HepG2 (cell line): ENCODE measurements around the gene SYP. TPM values are rescaled to one million over a fixed set of nuclear protein-coding genes. Genes with fewer than 3 reads are reported as not detected.
A peak's percentile ranks its signal among the peaks of the same experiment; 100 is the strongest.

Source experiments
- BORCS8-MEF2B ChIP-seq: sonication (generic); formaldehyde crosslinking; IDR thresholded peaks from 2 replicates; pipeline ENCODE4 v1.8.0; 2022; ENCODE audit warnings: mild to moderate bottlenecking, missing genetic modification reagents
- ETS1 ChIP-seq: sonication (generic); formaldehyde crosslinking; IDR thresholded peaks from 2 replicates; pipeline ENCODE4 v1.4.0; 2020; ENCODE audit warnings: missing genetic modification reagents
- HDAC1 ChIP-seq: sonication (generic); formaldehyde crosslinking; IDR thresholded peaks from 2 replicates; pipeline ENCODE4 v1.5.1; 2020; ENCODE audit warnings: mild to moderate bottlenecking, missing genetic modification reagents
- KDM3A ChIP-seq: IDR thresholded peaks from 2 replicates; pipeline ENCODE4 v1.6.1; 2018; ENCODE audit warnings: low read depth, missing compliant biosample characterization
- MXI1 ChIP-seq: IDR thresholded peaks from 3 replicates; pipeline ENCODE4 v1.6.1; 2012; ENCODE audit warnings: low read depth, low read length, inconsistent platforms, borderline replicate concordance
- MYNN ChIP-seq: sonication (generic); formaldehyde crosslinking; IDR thresholded peaks from 2 replicates; pipeline ENCODE4 v1.4.0; 2020; ENCODE audit warnings: mild to moderate bottlenecking, low read depth, missing genetic modification reagents
- NR3C1 ChIP-seq: sonication (generic); formaldehyde crosslinking; IDR thresholded peaks from 2 replicates; pipeline ENCODE4 v1.4.0; 2020; ENCODE audit warnings: missing genetic modification reagents
- ZGPAT ChIP-seq: IDR thresholded peaks from 2 replicates; pipeline ENCODE4 v1.6.1; 2016; ENCODE audit warnings: mild to moderate bottlenecking
- ZNF746 ChIP-seq: sonication (generic); formaldehyde crosslinking; IDR thresholded peaks from 2 replicates; pipeline ENCODE4 v1.8.0; 2022; ENCODE audit warnings: mild to moderate bottlenecking, missing genetic modification reagents
- ZNF75D ChIP-seq: sonication (generic); formaldehyde crosslinking; IDR thresholded peaks from 2 replicates; pipeline ENCODE4 v1.8.1; 2023; ENCODE audit warnings: missing genetic modification reagents, mild to moderate bottlenecking, borderline replicate concordance
- ZSCAN21 ChIP-seq: sonication (generic); formaldehyde crosslinking; IDR thresholded peaks from 2 replicates; pipeline ENCODE4 v1.8.0; 2022; ENCODE audit warnings: mild to moderate bottlenecking, missing genetic modification reagents, moderate library complexity, borderline replicate concordance
- polyA plus RNA-seq, 8 experiments: library from polyadenylated mRNA; depleted of rRNA in 3 of 8; stranded (reverse) in 7 of 8; unstranded in 1 of 8; fragments of >200 nt; fragmentation: Illumina TruSeq in 4 of 8; extraction: Trizol in 4 of 8; gene quantifications; 2 replicates each; pipeline versions ENCODE4 v1.2.1 to v1.2.3, GENCODE V29; 2011 to 2016; ENCODE audit warnings: low read depth in 4 of 8, missing spikeins in 1 of 8, mixed read lengths in 1 of 8; ENCODE audit not compliant: insufficient read depth in 1 of 8
- total RNA-seq, 5 experiments: library from RNA; depleted of rRNA; stranded (reverse); fragments of >200 nt; fragmentation: Illumina TruSeq; extraction: Trizol; gene quantifications; 2 replicates each; pipeline ENCODE4 v1.2.3, GENCODE V29; 2016; ENCODE audit warnings: low read depth in 1 of 5
- TF ChIP-seq, protein P1 (sequence below): sonication (generic); formaldehyde crosslinking; IDR thresholded peaks from 2 replicates; pipeline ENCODE4 v1.4.0; 2020; ENCODE audit warnings: low read depth, missing genetic modification reagents
- TF ChIP-seq, protein P2 (sequence below): sonication (generic); formaldehyde crosslinking; IDR thresholded peaks from 2 replicates; pipeline ENCODE4 v1.5.0; 2020; ENCODE audit warnings: missing genetic modification reagents
- TF ChIP-seq, protein P3 (sequence below): sonication (generic); formaldehyde crosslinking; IDR thresholded peaks from 2 replicates; pipeline ENCODE4 v1.5.0; 2020; ENCODE audit warnings: missing genetic modification reagents
- TF ChIP-seq, protein P4 (sequence below): sonication (generic); formaldehyde crosslinking; IDR thresholded peaks from 2 replicates; pipeline ENCODE4 v1.5.1; 2020; ENCODE audit warnings: mild to moderate bottlenecking, missing genetic modification reagents, moderate library complexity

Gene SYP
- total and polyA plus RNA-seq, 2 of the 13 experiments (the other 11 are each of a cell fraction or from before 2014, with no cell fraction given) = 2.0 to 2.5 TPM

GRCh38 chrX:49186125-49187027, 13.6 kb downstream of the SYP start, which contains the start of gene PRICKLE3 (continued):
- TF ChIP-seq, protein P1, sequence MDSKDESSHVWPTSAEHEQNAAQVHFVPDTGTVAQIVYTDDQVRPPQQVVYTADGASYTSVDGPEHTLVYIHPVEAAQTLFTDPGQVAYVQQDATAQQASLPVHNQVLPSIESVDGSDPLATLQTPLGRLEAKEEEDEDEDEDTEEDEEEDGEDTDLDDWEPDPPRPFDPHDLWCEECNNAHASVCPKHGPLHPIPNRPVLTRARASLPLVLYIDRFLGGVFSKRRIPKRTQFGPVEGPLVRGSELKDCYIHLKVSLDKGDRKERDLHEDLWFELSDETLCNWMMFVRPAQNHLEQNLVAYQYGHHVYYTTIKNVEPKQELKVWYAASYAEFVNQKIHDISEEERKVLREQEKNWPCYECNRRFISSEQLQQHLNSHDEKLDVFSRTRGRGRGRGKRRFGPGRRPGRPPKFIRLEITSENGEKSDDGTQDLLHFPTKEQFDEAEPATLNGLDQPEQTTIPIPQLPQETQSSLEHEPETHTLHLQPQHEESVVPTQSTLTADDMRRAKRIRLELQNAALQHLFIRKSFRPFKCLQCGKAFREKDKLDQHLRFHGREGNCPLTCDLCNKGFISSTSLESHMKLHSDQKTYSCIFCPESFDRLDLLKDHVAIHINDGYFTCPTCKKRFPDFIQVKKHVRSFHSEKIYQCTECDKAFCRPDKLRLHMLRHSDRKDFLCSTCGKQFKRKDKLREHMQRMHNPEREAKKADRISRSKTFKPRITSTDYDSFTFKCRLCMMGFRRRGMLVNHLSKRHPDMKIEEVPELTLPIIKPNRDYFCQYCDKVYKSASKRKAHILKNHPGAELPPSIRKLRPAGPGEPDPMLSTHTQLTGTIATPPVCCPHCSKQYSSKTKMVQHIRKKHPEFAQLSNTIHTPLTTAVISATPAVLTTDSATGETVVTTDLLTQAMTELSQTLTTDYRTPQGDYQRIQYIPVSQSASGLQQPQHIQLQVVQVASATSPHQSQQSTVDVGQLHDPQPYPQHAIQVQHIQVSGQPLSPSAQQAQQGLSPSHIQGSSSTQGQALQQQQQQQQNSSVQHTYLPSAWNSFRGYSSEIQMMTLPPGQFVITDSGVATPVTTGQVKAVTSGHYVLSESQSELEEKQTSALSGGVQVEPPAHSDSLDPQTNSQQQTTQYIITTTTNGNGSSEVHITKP = no peak
- TF ChIP-seq HDAC1 = peak; percentile 76
- TF ChIP-seq KDM3A (CRISPR knock-in tag) = 0 out of 2 replicates have a peak, but pooled peaks have one; percentile 35
- no peak for TF ChIP-seq ZNF75D
- no peak for TF ChIP-seq ETS1 (CRISPR knock-in tag)
- no peak for TF ChIP-seq MYNN (CRISPR knock-in tag)
- TF ChIP-seq, protein P2, sequence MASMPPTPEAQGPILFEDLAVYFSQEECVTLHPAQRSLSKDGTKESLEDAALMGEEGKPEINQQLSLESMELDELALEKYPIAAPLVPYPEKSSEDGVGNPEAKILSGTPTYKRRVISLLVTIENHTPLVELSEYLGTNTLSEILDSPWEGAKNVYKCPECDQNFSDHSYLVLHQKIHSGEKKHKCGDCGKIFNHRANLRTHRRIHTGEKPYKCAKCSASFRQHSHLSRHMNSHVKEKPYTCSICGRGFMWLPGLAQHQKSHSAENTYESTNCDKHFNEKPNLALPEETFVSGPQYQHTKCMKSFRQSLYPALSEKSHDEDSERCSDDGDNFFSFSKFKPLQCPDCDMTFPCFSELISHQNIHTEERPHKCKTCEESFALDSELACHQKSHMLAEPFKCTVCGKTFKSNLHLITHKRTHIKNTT (CRISPR knock-in tag) = no peak
- no peak for TF ChIP-seq BORCS8-MEF2B (CRISPR knock-in tag)
- no peak for TF ChIP-seq NR3C1
- TF ChIP-seq ZGPAT = no peak; the same call in 1 of the 2 replicates
- no peak for TF ChIP-seq ZNF746 (CRISPR knock-in tag)
- TF ChIP-seq, protein P3, sequence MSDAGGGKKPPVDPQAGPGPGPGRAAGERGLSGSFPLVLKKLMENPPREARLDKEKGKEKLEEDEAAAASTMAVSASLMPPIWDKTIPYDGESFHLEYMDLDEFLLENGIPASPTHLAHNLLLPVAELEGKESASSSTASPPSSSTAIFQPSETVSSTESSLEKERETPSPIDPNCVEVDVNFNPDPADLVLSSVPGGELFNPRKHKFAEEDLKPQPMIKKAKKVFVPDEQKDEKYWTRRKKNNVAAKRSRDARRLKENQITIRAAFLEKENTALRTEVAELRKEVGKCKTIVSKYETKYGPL (CRISPR knock-in tag) = no peak
- peak; percentile 87; the same call in 1 of the 3 replicates for TF ChIP-seq MXI1
- TF ChIP-seq, protein P4, sequence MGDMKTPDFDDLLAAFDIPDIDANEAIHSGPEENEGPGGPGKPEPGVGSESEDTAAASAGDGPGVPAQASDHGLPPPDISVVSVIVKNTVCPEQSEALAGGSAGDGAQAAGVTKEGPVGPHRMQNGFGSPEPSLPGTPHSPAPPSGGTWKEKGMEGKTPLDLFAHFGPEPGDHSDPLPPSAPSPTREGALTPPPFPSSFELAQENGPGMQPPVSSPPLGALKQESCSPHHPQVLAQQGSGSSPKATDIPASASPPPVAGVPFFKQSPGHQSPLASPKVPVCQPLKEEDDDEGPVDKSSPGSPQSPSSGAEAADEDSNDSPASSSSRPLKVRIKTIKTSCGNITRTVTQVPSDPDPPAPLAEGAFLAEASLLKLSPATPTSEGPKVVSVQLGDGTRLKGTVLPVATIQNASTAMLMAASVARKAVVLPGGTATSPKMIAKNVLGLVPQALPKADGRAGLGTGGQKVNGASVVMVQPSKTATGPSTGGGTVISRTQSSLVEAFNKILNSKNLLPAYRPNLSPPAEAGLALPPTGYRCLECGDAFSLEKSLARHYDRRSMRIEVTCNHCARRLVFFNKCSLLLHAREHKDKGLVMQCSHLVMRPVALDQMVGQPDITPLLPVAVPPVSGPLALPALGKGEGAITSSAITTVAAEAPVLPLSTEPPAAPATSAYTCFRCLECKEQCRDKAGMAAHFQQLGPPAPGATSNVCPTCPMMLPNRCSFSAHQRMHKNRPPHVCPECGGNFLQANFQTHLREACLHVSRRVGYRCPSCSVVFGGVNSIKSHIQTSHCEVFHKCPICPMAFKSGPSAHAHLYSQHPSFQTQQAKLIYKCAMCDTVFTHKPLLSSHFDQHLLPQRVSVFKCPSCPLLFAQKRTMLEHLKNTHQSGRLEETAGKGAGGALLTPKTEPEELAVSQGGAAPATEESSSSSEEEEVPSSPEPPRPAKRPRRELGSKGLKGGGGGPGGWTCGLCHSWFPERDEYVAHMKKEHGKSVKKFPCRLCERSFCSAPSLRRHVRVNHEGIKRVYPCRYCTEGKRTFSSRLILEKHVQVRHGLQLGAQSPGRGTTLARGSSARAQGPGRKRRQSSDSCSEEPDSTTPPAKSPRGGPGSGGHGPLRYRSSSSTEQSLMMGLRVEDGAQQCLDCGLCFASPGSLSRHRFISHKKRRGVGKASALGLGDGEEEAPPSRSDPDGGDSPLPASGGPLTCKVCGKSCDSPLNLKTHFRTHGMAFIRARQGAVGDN (CRISPR knock-in tag) = peak; percentile 90
- no peak for TF ChIP-seq ZSCAN21
